GM03348 (cell line): ENCODE results near the gene TDRD1.

Source experiments
- DNase-seq: peaks from one replicate; pipeline ENCODE4 v3.0.0; 2012; ENCODE audit warnings: low spot score

Gene TDRD1

DNA sequence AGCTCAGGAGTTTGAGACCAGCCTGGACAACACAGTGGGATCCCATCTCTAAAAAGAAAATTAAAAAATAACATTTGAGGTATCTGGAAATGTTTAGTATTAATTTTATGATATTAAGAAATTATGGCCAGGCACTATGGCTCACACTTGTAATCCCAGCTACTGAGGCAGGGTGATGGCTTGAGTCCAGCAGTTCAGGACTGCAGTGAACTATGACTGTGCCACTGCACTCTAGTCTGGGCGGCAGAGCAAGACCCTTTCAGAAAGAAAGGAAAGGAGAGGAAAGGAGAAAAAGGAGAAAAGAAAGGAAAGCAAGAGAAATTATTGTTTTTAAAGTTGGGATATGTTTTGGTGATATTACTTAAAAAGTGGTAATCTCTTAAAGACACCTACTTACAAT, 2.6 kb upstream of the TDRD1 start:
- DNase-seq = no peak

DNA sequence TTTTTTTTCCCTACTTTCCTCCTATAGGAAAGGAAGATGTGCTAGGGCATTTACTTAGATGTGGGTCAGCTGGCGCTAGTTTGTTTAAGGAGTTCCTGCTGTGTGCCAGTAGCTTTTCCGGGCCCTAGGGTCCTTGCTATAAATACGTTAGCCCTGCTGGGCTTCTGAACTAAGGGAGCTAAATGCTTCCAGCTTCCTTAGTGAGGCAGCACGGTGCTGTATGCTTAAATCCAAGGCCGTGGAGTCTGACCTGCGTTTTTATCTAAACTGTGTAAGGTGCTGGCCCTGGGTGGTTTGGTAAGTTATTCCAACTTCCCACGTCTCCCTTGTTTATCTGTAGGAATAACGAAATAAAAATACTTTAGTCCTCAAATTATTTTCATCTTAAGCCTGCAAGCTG, 594 bp downstream of the TDRD1 start:
- no peak for DNase-seq

DNA sequence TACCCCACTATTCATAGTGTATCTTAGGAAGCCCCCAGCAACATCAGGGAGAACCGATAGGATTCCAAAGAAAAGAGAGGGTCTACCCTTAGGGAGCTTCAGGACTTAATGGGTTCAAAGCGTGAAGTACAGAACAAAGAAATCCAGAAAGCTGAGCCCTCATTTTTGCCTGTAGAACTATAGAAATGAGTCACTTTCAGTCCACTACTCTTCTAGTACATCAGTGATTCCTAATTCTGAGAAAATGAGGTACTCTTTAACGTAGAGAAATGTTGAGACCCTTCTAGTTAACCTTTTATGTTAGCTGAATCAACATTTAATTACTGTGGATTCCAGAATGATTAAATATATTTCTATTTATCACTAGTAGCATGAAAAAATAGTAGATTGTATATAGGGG, 1.8 kb downstream of the TDRD1 start:
- DNase-seq = no peak

DNA sequence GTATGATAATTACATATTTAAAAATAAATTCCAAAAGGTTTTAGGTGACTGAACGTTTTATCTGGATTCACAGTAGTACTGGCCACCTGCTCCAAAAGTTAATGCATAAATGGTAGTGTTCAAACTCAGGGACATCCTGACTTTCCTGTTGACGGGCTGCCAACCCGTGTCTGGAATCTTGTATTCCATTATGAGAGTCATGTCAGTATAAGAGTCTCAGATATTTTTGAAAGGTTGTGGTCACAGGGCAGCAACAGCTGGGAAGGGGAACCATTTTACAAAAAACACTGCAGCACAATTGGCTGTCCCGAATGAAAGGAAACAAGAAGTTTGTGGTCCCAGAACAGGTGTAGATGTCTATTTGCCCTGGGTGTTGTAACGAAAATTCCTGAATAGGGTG, 2.8 kb downstream of the TDRD1 start:
- no peak for DNase-seq

DNA sequence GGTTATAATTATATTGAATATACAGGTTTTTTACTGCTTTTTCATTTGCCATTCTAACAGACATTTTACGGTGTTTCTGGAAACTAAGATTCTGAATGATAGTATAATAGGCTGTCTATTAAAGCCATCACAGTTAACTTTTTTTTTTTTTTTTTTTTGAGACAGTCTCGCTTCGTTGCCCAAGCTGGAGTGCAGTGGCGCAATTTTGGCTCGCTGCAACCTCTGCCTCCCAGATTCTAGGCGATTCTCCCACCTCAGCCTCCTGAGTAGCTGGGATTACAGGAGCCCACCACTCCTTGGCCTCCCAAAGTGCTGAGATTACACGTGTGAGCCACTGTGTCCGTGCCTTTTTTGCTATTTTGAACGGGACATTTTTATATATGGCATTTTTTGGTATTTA, 4.4 kb downstream of the TDRD1 start:
- no peak for DNase-seq

DNA sequence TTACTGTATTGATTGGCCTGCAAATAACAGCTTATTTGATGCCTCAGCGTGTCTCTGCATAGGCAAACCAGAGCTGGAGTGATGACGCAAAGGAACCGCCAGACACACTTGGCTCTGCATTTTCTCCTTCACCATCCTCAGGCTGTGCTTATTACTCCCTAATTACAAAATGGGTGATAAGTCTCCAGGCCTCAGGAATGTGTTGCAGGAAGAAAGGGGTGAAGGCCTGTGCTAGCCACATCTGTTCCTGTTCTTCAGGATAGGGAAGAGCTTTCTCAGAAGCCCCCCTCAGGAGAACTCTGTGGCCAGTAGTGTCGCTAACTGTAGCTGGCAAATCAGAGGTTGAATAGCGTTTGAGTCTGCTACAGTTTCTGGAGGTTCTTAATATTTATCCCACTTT, 5.1 kb downstream of the TDRD1 start:
- DNase-seq = no peak

DNA sequence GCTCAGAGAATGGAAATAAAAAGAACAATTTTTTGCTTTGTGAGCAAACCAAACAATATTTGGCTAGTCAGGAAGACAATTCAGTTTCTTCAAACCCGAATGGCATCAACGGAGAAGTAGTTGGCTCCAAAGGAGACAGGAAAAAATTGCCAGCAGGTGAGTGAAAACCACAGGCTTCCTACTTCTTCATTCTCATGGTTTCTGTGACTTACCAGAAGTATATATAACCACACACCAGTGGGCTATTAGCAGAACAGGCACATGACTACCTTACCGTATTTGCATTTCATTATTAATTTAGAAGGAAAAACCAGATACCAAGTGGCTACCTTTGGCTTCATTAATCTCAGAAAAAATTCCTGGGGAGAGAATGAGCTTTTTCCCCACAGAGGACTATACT, 8.8 kb downstream of the TDRD1 start:
- DNase-seq = no peak

DNA sequence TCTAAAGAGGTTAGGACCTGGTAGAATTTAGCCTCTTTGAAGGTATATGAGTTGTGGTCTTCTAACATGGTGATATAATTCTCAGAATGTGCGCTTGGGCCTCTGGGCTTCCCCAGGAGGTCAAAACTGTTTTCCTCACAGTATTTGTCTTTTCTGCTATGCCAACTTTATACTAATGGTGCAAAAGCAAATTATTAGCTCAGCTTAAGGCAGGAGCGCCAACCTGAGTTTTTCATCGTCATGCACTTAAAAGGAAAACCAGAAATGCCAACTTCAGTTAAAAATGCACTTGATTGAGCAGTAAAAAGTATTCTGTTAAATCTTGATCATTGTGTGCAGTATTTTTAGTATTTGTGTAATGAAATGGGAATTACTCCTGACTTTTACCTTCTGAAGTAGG, 9.7 kb downstream of the TDRD1 start:
- no peak for DNase-seq

DNA sequence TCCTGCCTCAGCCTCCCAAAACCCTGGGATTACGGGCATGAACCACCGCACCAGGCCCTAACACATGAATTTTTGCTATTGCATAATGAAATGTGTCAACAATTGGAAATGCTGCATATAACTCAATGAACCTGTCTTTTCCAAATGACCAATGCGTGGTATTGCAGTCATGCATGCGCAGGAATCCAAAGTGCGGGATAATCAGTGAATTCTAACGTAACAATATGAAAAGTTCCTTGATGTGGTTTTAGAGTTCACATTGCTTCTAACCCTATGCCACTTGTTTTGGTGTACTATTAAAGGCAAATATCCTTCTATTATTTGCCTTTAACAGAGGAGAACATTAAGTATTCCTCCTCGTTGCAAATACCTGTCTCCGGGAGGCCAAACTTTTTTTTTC, 10.5 kb downstream of the TDRD1 start:
- DNase-seq = no peak

DNA sequence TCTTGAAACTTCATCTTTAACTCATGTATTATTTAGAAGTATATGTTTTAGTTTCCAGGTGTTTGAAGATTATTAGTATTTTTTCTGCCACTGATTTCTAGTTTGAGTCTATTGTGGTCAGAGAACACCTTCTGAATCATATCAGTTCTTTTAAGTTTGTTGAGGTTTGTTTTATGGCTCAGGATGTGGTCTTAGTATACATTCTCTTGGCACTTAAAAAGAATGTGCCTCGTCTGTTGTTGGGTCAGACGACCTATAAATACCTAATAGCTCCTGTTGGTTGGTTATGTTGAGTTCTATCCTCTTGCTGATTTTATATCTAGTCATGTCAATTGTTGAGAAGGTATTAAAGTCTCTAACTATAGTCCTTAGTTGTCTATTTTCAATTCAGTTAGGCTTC, 15.9 kb downstream of the TDRD1 start:
- DNase-seq = no peak

DNA sequence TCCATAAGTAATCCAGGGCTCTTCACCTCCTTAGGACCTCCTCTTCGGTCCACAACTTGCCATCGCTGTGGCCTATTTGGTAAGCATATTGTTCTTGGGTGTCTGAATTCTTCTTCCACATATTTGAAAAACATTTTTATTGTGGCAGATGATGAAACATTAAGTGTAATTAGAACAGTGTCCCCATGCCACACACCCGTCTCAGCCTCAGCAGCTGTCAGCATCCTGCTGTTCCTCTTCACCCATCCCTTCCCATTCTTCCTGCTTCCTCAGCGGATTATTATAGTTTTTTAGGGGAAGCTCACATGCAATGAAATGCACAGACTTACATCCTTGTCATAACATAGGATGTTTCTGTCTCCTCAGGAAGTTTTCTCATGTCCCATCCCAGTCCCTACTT, 20.1 kb downstream of the TDRD1 start:
- DNase-seq = no peak

DNA sequence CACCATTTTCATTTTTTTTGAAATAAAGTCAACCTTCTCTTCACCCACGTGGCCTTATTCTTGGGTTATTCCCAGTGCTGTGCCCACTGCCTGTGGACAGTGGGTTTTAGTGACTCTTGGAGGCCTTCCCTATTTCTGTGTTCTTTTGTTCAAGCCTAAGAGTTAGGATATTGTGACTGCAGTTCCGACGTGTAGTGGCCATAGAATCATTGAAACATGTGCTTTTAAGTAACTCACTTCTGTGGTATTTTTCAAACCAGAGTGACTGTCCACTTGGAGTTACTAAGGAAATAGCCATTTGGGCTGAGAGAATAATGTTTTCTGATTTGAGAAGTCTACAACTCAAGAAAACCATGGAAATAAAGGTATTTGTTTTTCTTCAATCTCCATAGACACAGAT, 23.7 kb downstream of the TDRD1 start:
- DNase-seq = no peak

DNA sequence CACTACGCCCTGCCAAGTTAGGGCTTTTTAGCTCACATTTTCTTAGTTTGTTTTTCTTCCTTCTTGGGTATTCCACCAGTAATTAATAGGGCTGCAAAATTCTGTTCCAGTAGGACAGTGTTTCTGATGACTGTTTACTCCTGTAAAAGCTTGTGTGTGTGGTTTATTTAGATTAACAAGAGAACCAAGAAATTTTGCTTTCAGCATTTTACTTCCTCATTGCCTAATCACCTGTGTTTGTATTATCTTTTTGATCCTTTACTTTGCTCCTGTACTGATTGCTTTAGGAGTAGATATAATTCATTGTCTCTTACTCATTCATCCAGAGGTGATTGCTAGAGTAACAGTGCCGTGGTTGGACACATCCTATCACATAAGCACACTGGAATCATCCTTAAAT, 27.7 kb downstream of the TDRD1 start:
- no peak for DNase-seq

DNA sequence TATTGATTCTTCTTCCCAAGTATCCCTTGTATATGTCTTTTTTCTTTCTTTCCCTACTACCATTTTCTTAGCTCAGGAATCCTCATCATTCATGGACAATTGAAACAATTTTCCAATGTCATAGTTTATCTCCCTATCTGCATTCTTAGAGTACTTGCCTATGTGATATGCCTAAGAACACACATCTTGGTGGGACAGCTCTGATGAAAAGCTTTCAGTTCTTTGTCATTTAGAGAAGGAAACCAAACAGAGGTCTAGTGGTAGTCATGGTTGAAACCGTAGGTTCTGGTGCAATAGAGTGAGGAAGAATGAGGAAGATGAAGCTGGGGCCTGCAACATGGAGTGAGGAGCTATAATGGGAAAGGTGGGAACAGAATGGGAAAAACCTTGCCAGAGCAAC, 28.2 kb downstream of the TDRD1 start:
- DNase-seq = no peak

DNA sequence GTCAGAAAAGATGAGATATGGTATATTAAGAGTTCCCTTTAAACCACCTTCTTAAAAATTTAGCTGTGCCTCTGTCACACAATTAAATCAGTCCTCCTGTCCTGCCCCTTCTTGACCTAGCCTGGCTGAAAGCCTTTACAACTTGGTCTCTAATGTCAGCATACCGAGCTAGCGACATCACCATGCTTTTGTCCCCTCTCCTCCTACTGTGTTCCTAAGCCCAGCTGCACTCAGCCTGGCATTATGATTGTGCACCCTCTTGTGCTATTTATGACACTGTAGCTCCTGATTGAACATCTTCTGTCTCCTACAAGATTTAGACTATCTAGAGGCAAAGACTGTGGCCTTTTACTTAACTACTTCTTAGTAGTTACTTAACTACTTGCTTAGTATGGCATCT, 29.2 kb downstream of the TDRD1 start:
- no peak for DNase-seq

DNA sequence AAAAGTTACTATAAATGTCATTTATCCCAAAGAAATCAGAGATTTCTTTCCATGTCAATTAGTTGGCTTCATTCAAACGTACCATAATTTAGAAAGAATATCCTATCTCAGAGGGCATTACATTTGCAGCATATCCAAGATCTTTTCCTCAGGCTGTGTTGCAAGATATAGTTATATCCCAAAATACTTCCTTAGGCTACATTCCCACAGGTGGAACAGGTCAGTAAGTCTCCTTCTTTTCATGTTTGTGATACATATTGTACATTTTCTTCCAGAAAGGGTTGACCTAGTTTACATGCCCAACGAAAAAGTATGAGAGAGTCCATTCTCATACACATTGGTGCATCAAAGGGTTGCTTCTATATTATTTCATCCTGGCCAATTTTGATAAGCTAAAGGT, 33.0 kb downstream of the TDRD1 start:
- no peak for DNase-seq

DNA sequence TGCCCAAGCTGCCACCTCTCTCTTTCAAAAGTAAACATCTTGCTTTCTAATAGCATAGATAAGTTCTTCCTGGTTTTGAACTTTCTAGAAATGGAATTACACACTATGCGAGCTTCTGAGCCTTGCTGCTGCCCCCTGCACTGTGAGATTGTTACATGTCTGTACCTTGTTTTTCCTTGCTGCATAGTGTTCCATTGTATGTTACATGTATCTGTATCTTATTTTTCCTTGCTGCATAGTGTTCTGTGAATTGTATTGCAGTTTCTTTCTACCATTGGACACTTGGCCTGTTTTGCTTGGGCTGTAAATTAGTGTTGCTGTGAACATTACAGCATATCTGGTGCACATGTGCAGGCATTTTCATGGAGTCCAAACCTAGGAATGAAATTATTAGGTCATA, 35.9 kb downstream of the TDRD1 start:
- no peak for DNase-seq

DNA sequence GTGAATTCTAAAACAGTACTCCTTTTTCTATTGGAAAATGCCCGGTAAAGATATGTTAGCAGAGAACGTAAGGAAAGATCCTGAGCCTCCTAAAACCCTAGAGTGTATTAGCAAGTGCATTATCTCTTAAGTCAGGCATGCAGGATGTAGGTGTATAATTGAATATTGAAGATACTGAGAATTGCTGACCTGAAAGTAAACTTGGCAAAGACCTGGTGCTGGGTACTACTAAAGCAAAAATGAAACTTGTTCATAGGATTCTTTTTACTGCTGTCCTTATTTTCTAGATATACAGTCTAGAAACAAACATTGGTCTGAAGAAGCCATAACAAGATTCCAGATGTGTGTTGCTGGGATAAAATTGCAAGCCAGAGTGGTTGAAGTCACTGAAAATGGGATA, 41.1 kb downstream of the TDRD1 start:
- DNase-seq = no peak

DNA sequence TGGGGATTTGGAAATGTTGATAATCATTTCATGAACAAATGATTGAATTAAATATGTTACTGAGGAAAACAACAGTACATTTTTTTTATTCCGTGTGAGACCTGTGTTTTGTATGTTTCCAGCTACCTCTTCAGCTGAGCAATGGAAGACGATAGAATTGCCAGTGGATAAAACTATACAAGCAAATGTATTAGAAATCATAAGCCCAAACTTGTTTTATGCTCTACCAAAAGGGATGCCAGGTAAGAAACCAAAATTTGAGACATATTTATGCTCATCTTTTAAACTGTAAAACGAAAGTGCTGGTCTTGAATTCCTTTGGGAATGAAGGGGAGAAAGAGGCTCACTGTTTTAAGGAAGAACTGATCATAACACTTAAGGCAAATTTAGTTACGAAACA, 42.1 kb downstream of the TDRD1 start:
- DNase-seq = no peak

DNA sequence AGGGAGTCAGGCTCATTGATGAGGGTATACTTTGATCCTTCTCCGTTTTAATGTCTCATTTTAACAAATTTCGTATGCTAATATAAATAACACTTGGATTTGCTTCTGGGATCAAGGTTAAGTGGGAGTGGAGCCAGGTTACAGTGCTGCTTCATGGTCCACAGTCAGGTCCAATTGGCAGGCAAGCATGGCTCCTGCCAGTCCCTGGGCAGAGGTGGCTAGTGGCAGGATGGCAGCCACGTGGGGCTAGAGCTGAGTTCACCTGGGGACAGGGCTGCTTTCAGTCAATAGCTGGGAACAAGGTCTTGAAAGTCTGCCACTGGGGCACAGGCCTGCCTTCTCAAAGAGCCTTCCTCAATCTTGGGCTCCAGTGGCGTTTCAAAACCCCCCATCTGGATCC, 43.9 kb downstream of the TDRD1 start:
- no peak for DNase-seq

DNA sequence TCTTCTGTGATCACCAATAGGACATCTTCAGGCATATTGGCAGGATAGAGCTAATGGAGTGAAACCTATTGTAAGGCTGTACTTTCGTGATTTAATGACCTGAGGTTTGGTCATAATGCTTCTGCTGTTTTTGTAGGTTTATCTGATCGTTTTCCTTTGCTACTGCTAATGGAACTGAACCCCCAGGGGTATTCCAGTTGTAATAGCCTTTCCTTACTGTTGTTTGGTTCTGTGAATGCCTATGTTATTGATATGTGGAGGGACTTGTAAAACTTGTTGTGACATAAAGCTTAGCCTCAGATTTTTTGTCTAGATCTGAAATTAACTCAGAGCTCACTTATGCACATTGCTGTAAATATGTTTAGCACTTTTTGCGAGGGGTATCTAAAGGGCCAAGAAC, 49.0 kb downstream of the TDRD1 start:
- DNase-seq = no peak

DNA sequence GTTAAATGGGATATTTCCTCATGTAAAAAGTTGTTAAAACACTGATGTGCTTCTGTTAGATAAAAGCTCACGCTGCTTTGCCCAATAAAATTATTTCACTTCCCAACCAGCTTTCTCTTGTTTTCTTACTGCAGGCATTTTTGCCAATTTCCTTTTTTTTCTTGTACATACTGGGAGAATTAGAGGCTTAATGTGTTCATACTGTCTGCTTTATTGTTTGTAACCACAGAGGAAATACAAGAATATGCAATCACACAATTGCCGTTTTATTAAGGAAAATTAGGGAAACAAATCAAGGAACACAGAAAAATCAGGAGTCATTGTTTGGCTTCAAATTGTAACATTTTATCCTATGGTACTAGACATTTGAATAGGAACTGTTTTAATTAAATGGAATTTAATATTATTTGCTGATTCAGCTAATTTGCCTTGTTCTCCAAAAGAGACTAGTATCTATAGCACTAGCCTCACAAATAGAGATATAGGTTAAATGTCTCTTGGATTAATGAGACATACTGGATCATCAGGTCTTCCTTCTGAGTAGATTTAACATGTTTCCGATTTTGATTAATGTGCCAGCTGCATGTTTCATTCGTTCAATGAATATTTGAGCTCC, 53.5 kb downstream of the TDRD1 start:
- no peak for DNase-seq

DNA sequence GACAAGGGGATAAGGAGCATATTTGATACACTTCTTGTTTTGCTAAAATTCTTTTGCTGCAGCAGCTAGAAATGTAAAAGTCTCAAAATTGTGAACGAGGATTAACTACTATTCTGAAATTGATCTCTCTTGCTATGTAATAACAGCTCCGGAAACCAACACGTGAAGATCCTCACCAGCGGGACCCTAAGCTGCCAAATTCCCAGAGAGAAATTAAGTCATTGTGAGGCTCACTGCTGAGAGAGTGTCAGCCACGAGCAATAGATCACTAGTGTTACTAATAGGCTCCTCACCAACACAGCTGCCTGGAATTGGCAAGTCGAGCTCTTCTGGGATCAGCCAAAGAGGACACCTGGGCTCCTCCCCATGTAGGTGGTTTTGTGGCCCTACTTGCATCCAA, 54.3 kb downstream of the TDRD1 start:
- DNase-seq = no peak

DNA sequence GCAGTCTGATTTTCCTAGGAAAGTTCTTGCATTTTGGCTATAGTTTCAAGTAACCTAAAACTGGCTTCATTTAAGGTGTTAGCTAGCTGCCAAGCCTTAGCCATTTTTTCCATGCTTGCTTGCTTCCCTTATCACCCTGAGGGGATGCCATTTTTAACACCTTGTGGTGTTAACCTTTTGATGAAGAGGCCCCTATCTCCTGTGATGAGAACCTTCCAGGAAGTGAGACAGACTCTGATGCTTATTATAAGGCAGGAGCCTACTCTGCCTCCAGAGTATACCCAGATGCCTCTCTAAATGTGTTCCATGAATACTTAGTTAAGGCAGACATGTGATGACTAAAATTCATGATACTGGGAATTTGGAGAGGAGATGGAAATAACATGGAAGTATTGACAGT, 55.0 kb downstream of the TDRD1 start:
- no peak for DNase-seq
